H1 (cell line): ENCODE results near the gene NFATC4. TPM values are rescaled to one million over a fixed set of nuclear protein-coding genes. Genes with fewer than 3 reads are reported as not detected.

Experiments used
- ATF2 ChIP-seq: IDR thresholded peaks from 2 replicates; pipeline ENCODE4 v1.6.1; 2012; ENCODE audit warnings: low read length, inconsistent platforms
- polyA plus RNA-seq, 7 experiments: library from polyadenylated mRNA; depleted of rRNA in 3 of 7; stranded (reverse) in 5 of 7; unstranded in 2 of 7; fragments of >200 nt in 5 of 7; fragments of 200-250 nt in 2 of 7; gene quantifications; 1 replicate in 5 of 7; 2 replicates in 1 of 7; 4 replicates in 1 of 7; pipeline versions ENCODE4 v1.2.1 to v1.2.3, GENCODE V29; 2011 to 2013; ENCODE audit warnings: missing spikeins in 2 of 7, mixed read lengths in 2 of 7
- total RNA-seq: library from RNA; stranded (reverse); fragmentation: NEBNext Ultra II Directional; extraction: Animal tissue kit (Norgen Biotek cat#: 25700); gene quantifications from 2 replicates; pipeline ENCODE4 v1.2.1, GENCODE V29; 2021

The NFATC4 gene
- total and polyA plus RNA-seq, 2 of the 8 experiments (the other 6 are each of a cell fraction or from before 2014, with no cell fraction given), result 47.3 to 50.3 TPM

- no peak for TF ChIP-seq ATF2
Observed at GRCh38 chr14:24409192-24409591, 41.2 kb downstream of the NFATC4 start (continued).
